GM13977 (cell line): ENCODE measurements around the gene HS6ST3.

Source experiments
- DNase-seq: peaks from one replicate; pipeline ENCODE4 v3.0.0; 2012; ENCODE audit warnings: low spot score
- in situ Hi-C: fragments of 300-500 bp; cut with MboI; formaldehyde crosslinking; loops from one replicate; pipeline ENCODE4 v1.12.0; 2022; ENCODE audit warnings: low sequenced_read_pairs, low pct_unique_long_range_greater_than_20kb, mixed read lengths, inconsistent platforms; ENCODE audit not compliant: unreplicated experiment
- TF ChIP-seq, protein P1 (sequence below): IDR thresholded peaks from 2 replicates; pipeline ENCODE4 v1.5.1; 2012; ENCODE audit warnings: mild to moderate bottlenecking, control low read depth; ENCODE audit not compliant: insufficient read depth; ENCODE audit errors: extremely low read depth, missing control alignments

Gene HS6ST3

GRCh38 chr13:96617528-96617927 is 527.6 kb downstream of the HS6ST3 start:
- DNase-seq: no peak
- TF ChIP-seq, protein P1, sequence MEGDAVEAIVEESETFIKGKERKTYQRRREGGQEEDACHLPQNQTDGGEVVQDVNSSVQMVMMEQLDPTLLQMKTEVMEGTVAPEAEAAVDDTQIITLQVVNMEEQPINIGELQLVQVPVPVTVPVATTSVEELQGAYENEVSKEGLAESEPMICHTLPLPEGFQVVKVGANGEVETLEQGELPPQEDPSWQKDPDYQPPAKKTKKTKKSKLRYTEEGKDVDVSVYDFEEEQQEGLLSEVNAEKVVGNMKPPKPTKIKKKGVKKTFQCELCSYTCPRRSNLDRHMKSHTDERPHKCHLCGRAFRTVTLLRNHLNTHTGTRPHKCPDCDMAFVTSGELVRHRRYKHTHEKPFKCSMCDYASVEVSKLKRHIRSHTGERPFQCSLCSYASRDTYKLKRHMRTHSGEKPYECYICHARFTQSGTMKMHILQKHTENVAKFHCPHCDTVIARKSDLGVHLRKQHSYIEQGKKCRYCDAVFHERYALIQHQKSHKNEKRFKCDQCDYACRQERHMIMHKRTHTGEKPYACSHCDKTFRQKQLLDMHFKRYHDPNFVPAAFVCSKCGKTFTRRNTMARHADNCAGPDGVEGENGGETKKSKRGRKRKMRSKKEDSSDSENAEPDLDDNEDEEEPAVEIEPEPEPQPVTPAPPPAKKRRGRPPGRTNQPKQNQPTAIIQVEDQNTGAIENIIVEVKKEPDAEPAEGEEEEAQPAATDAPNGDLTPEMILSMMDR: no peak
- in situ Hi-C loops: no loop called here

DNA sequence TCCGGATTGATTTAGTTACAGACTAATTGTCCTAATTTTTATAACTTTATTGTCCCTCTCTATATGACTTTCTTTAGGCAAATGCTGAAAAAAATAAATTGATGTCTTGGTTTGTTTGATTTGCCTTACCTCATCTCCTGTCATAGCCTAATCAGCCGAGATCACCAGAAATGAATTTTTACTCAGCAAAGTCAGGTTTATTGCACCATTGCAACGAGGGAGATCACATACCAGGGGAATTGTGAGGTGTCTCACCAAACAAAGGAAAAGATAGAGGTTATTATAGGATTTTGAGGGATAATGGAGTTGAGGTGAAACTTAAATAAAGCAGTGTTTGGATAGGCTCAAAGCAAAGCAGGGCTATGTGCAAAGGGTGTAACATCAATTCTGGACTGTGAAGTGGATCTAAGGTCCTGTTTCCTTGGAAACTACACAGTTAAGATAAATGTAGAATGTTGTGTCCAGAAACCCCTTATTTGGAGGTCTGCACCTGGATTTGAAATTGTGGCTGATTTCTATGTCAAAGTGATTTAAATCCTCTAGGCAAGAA is 531.8 kb downstream of the HS6ST3 start:
- DNase-seq: no peak
- in situ Hi-C loops: no loop called here
- TF ChIP-seq, protein P1: no peak

DNA sequence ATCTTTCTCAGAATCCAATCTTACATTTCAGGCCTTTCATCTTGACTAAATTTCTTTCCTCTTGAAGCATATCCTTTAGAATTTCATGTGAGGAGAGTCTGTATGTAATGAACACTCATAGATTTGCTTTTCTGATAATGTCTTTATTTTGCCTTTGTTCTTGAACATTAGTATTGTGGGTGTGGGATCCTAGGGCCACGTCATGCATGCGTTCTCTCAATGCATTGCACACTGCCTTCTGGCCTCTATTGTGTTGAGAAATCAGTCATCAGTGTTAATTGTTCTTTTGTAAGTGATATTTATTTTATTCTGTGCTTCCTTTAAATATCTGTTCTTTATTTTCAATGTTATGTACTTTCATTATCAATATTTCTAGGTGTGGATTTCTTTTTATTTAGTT is 539.4 kb downstream of the HS6ST3 start:
- in situ Hi-C loops: no loop called here
- DNase-seq: no peak
- TF ChIP-seq, protein P1: no peak

DNA sequence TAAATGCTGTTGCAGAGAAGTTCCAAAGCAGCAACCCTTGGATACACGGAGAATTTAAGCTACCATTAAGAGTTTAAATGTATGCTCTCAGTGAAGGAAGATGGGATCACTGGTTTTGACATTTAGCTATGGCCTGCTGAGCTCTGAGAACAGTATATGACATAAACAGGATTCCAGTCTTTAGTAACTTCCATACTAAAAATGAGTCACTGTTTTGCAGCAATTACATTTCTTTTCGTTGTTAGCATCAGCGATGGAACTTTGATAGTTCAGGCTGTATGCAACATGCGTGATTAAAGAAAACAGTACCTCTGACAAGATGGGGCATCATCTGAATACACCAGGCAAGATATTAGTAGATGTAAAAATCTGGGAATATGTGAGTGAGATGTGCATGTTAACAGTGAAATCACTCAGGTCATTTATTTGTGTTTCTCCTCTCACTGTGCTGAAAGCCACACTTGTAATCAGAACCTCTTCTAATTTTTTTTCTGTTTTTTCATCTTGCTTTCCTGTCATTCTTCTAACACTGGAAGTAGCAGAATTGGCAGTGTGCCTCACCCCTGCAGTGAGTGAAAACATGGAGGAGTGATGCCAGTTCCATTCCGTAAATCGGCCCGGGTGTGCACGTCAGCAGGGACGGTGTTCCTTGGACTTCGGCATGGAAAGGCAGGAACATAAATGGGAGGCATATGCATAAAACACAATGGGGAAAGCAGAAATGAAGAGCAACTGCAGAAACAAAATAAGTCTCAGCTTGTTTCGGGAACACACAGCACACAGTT is 542.8 kb downstream of the HS6ST3 start:
- in situ Hi-C loops: no loop called here
- TF ChIP-seq, protein P1: no peak
- DNase-seq: no peak

GRCh38 chr13:96636001-96636709 is 546.2 kb downstream of the HS6ST3 start:
- no peak for DNase-seq
- in situ Hi-C loops: no loop called here
- TF ChIP-seq, protein P1: no peak

- in situ Hi-C loops: no loop called here
- no peak for DNase-seq
- TF ChIP-seq, protein P1: no peak
These were observed 547.1 kb downstream of the HS6ST3 start for GRCh38 chr13:96637039-96637438.
